Astrocyte (in vitro differentiated cells and primary cell): ENCODE measurements around the gene CLCA2. TPM values are rescaled to one million over a fixed set of nuclear protein-coding genes. Genes with fewer than 3 reads are reported as not detected.
A peak's percentile ranks its signal among the peaks of the same experiment; 100 is the strongest.

Source experiments
- DNase-seq: peaks from one replicate; pipeline ENCODE4 v3.0.0-alpha.2; 2010; ENCODE audit warnings: low read depth
- FAIRE-seq: peaks from 2 replicates; lab custom pipeline; 2011; peaks lifted over from hg19 to GRCh38; lab: Jason Lieb, UNC
- H2AFZ ChIP-seq: 2 replicates; pipeline ENCODE4 v1.6.0; 2012; ENCODE audit warnings: low read depth, low read length, inconsistent platforms
- H3K27ac ChIP-seq: 2 replicates; pipeline ENCODE4 v1.5.1; 2011; ENCODE audit warnings: low read depth, low read length, inconsistent platforms
- H3K27me3 ChIP-seq: 2 replicates; pipeline ENCODE4 v1.6.0; 2011; ENCODE audit warnings: low read length, inconsistent platforms; ENCODE audit not compliant: insufficient read depth
- H3K36me3 ChIP-seq: 2 replicates; pipeline ENCODE4 v1.5.1; 2011; ENCODE audit warnings: low read length, inconsistent platforms; ENCODE audit not compliant: insufficient read depth
- H3K4me1 ChIP-seq: 2 replicates; pipeline ENCODE4 v1.5.1; 2011; ENCODE audit warnings: low read length, inconsistent platforms; ENCODE audit not compliant: insufficient read depth
- H3K4me2 ChIP-seq: 2 replicates; pipeline ENCODE4 v1.6.0; 2012; ENCODE audit warnings: low read length, inconsistent platforms
- H3K4me3 ChIP-seq: 2 replicates; pipeline ENCODE4 v1.5.1; 2011; ENCODE audit warnings: low read depth, mild to moderate bottlenecking, low read length, inconsistent platforms; ENCODE audit not compliant: insufficient read depth
- H3K79me2 ChIP-seq: 2 replicates; pipeline ENCODE4 v1.6.0; 2012; ENCODE audit warnings: mild to moderate bottlenecking, low read length, inconsistent platforms; ENCODE audit not compliant: insufficient read depth
- H3K9ac ChIP-seq: 2 replicates; pipeline ENCODE4 v1.6.0; 2012; ENCODE audit warnings: mild to moderate bottlenecking, low read length, inconsistent platforms
- H3K9me3 ChIP-seq: 2 replicates; pipeline ENCODE4 v1.5.1; 2012; ENCODE audit warnings: low read depth, mild to moderate bottlenecking, low read length, inconsistent platforms; ENCODE audit not compliant: insufficient read depth
- H4K20me1 ChIP-seq: 2 replicates; pipeline ENCODE4 v1.6.0; 2012; ENCODE audit warnings: low read length, inconsistent platforms; ENCODE audit not compliant: insufficient read depth
- H3K27ac Mint-ChIP-seq: one replicate; pipeline ENCODE4 v1.8.0; 2021; ENCODE audit warnings: mild to moderate bottlenecking, mixed read lengths; ENCODE audit not compliant: unreplicated experiment
- H3K27me3 Mint-ChIP-seq: one replicate; pipeline ENCODE4 v1.8.0; 2021; ENCODE audit warnings: low read depth, mixed read lengths; ENCODE audit not compliant: unreplicated experiment
- H3K36me3 Mint-ChIP-seq: one replicate; pipeline ENCODE4 v1.8.0; 2021; ENCODE audit warnings: low read depth, mixed read lengths; ENCODE audit not compliant: unreplicated experiment
- H3K4me1 Mint-ChIP-seq: one replicate; pipeline ENCODE4 v1.8.0; 2021; ENCODE audit warnings: low read depth, mixed read lengths; ENCODE audit not compliant: unreplicated experiment
- H3K4me3 Mint-ChIP-seq: one replicate; pipeline ENCODE4 v1.8.0; 2021; ENCODE audit warnings: mild to moderate bottlenecking, moderate library complexity, mixed read lengths; ENCODE audit not compliant: unreplicated experiment
- H3K9me3 Mint-ChIP-seq: one replicate; pipeline ENCODE4 v1.8.0; 2021; ENCODE audit warnings: mild to moderate bottlenecking, mixed read lengths; ENCODE audit not compliant: unreplicated experiment
- CTCF ChIP-seq: IDR thresholded peaks from 2 replicates; pipeline ENCODE4 v1.5.1; 2011; ENCODE audit warnings: low read depth, mild to moderate bottlenecking, inconsistent platforms, low read length, moderate library complexity; ENCODE audit not compliant: insufficient read depth
- EZH2 ChIP-seq: IDR thresholded peaks from 2 replicates; pipeline ENCODE4 v1.6.1; 2012; ENCODE audit warnings: mild to moderate bottlenecking, low read length, inconsistent platforms; ENCODE audit not compliant: insufficient read depth
- total RNA-seq: library from RNA; stranded (reverse); gene quantifications from 2 replicates; pipeline ENCODE4 v1.2.1, GENCODE V29; 2021

The CLCA2 gene
- total RNA-seq, 1 donor from 2014 or later = 0.77 TPM

GRCh38 chr1:86491171-86491950, 67.4 kb downstream of the CLCA2 start:
- peaks cover 3% of the 10 kb centered on the region for H3K4me1 Mint-ChIP-seq
- no peak overlapping the region for H3K27ac ChIP-seq
- no peak overlapping the region for H3K27ac Mint-ChIP-seq
- no peaks in the 10 kb centered on the region for H3K79me2 ChIP-seq
- H3K36me3 Mint-ChIP-seq = peaks cover 2% of the 10 kb centered on the region
- no peak overlapping the region for H2AFZ ChIP-seq
- TF ChIP-seq CTCF (no peak), EZH2 (no peak)
- no peaks in the 10 kb centered on the region for H3K9me3 ChIP-seq
- no peaks in the 10 kb centered on the region for H3K27me3 ChIP-seq
- no peak overlapping the region for H3K4me3 Mint-ChIP-seq
- H3K27me3 Mint-ChIP-seq = peaks cover 10% of the 10 kb centered on the region
- H3K4me3 ChIP-seq = no peak overlapping the region
- DNase-seq (no peak), FAIRE-seq (no peak)
- H3K4me1 ChIP-seq = peaks cover 12% of the 10 kb centered on the region
- H4K20me1 ChIP-seq = no peaks in the 10 kb centered on the region
- H3K4me2 ChIP-seq = no peak overlapping the region
- H3K9ac ChIP-seq = no peak overlapping the region
- H3K36me3 ChIP-seq = no peaks in the 10 kb centered on the region
- H3K9me3 Mint-ChIP-seq = no peaks in the 10 kb centered on the region

GRCh38 chr1:86498281-86498680, 74.3 kb downstream of the CLCA2 start:
- TF ChIP-seq EZH2 (no peak), CTCF (no peak)
- no peaks in the 10 kb centered on the region for H3K36me3 ChIP-seq
- no peaks in the 10 kb centered on the region for H3K27me3 ChIP-seq
- no peaks in the 10 kb centered on the region for H4K20me1 ChIP-seq
- Mint-ChIP-seq H3K4me1 (peaks cover 8% of the 10 kb centered on the region), H3K36me3 (peaks cover 2% of the 10 kb centered on the region), H3K27me3 (no peaks in the 10 kb centered on the region), H3K27ac (no peak overlapping the region), H3K4me3 (no peak overlapping the region), H3K9me3 (no peaks in the 10 kb centered on the region)
- H3K9ac ChIP-seq = no peak overlapping the region
- H3K4me1 ChIP-seq = peaks cover 6% of the 10 kb centered on the region
- FAIRE-seq = no peak
- no peak overlapping the region for H3K27ac ChIP-seq
- no peak for DNase-seq
- no peak overlapping the region for H3K4me3 ChIP-seq
- no peak overlapping the region for H2AFZ ChIP-seq
- no peak overlapping the region for H3K4me2 ChIP-seq
- no peaks in the 10 kb centered on the region for H3K79me2 ChIP-seq
- H3K9me3 ChIP-seq = no peaks in the 10 kb centered on the region

GRCh38 chr1:86499987-86500593, 76.1 kb downstream of the CLCA2 start:
- DNase-seq (no peak), FAIRE-seq (no peak)
- H3K4me1 Mint-ChIP-seq = peaks cover 8% of the 10 kb centered on the region
- peaks cover 2% of the 10 kb centered on the region for H3K36me3 Mint-ChIP-seq
- Histone ChIP-seq H3K27ac (no peak overlapping the region), H2AFZ (no peak overlapping the region), H3K9ac (no peak overlapping the region), H3K36me3 (no peaks in the 10 kb centered on the region), H3K4me3 (no peak overlapping the region), H3K4me2 (no peak overlapping the region), H3K9me3 (no peaks in the 10 kb centered on the region), H4K20me1 (no peaks in the 10 kb centered on the region), H3K79me2 (no peaks in the 10 kb centered on the region), H3K27me3 (no peaks in the 10 kb centered on the region), H3K4me1 (peaks cover 20% of the 10 kb centered on the region)
- H3K9me3 Mint-ChIP-seq = no peaks in the 10 kb centered on the region
- no peak overlapping the region for H3K4me3 Mint-ChIP-seq
- TF ChIP-seq EZH2 (no peak), CTCF (peak; percentile 72)
- H3K27me3 Mint-ChIP-seq = peaks cover 5% of the 10 kb centered on the region
- no peak overlapping the region for H3K27ac Mint-ChIP-seq
